GM19397 (cell line): ENCODE data around the gene FBXO27.
"Not testable (repeated sequence)": the region's sequence is repeated elsewhere in the genome, so short reads cannot be mapped to it uniquely, and the experiment has no call there.

Experiments
- ATAC-seq: cut with Tn5 transposase; IDR thresholded peaks from one replicate; pipeline ENCODE4 v1.9.1; 2021; ENCODE audit warnings: mild to moderate bottlenecking, moderate library complexity; ENCODE audit not compliant: unreplicated experiment

FBXO27 gene

GRCh38 chr19:39045506-39045905, 13.2 kb upstream of the FBXO27 start:
- ATAC-seq, result no peak

- no peak for ATAC-seq
These were observed 5.7 kb upstream of the FBXO27 start for GRCh38 chr19:39038098-39038497.

- no peak for ATAC-seq
These were observed 4.8 kb upstream of the FBXO27 start for GRCh38 chr19:39037194-39037593.

GRCh38 chr19:39036581-39036980, 4.2 kb upstream of the FBXO27 start:
- ATAC-seq, result no peak

GRCh38 chr19:39031368-39032062, 834 bp downstream of the FBXO27 start:
- no peak for ATAC-seq

- no peak for ATAC-seq
These were observed 1.4 kb downstream of the FBXO27 start for GRCh38 chr19:39030854-39031367.

GRCh38 chr19:39024875-39025641, 7.3 kb downstream of the FBXO27 start:
- no peak for ATAC-seq

GRCh38 chr19:39021063-39021462, 11.3 kb downstream of the FBXO27 start:
- no peak for ATAC-seq

GRCh38 chr19:39017646-39018045, 14.7 kb downstream of the FBXO27 start:
- no peak for ATAC-seq

- ATAC-seq, result no peak
These were observed 15.3 kb downstream of the FBXO27 start for GRCh38 chr19:39017026-39017425.

GRCh38 chr19:39014037-39014436, 18.3 kb downstream of the FBXO27 start:
- ATAC-seq, result no peak

- no peak for ATAC-seq
These were observed 23.3 kb downstream of the FBXO27 start for GRCh38 chr19:39009001-39009400.

GRCh38 chr19:39008137-39008536, 24.2 kb downstream of the FBXO27 start:
- ATAC-seq, result no peak

- no peak for ATAC-seq
These were observed 25.3 kb downstream of the FBXO27 start for GRCh38 chr19:39007096-39007495.

- ATAC-seq, result no peak
These were observed 27.9 kb downstream of the FBXO27 start for GRCh38 chr19:39004403-39004802.

GRCh38 chr19:39003796-39004195, 28.6 kb downstream of the FBXO27 start:
- ATAC-seq, result no peak

- ATAC-seq, result no peak
These were observed 29.2 kb downstream of the FBXO27 start for GRCh38 chr19:39003188-39003587.

- ATAC-seq, result no peak
These were observed 31.3 kb downstream of the FBXO27 start for GRCh38 chr19:39001041-39001440.

GRCh38 chr19:38997576-38997975, 34.8 kb downstream of the FBXO27 start:
- not testable (repeated sequence) for ATAC-seq

GRCh38 chr19:38993271-38993670, 39.1 kb downstream of the FBXO27 start:
- ATAC-seq, result no peak

GRCh38 chr19:38990949-38991697, 41.2 kb downstream of the FBXO27 start:
- ATAC-seq, result no peak
